OCI-LY1 (cell line): ENCODE results near the gene MTFMT.

Experiments
- EZH2 ChIP-seq: fragments of 200-600 bp; sonication (generic), shearing (Covaris generic); IDR thresholded peaks from 2 replicates; pipeline ENCODE4 v1.8.0; 2017; ENCODE audit warnings: borderline replicate concordance, mixed run types, mild to moderate bottlenecking, antibody characterized with exemption, low read length, moderate library complexity, mixed read lengths
- TF ChIP-seq, protein P1 (sequence below): fragments of 200-600 bp; sonication (generic), shearing (Covaris generic); IDR thresholded peaks from 2 replicates; pipeline ENCODE4 v1.5.1; 2017; ENCODE audit warnings: mild to moderate bottlenecking, antibody characterized with exemption, low read length, moderate library complexity, mixed read lengths

DNA sequence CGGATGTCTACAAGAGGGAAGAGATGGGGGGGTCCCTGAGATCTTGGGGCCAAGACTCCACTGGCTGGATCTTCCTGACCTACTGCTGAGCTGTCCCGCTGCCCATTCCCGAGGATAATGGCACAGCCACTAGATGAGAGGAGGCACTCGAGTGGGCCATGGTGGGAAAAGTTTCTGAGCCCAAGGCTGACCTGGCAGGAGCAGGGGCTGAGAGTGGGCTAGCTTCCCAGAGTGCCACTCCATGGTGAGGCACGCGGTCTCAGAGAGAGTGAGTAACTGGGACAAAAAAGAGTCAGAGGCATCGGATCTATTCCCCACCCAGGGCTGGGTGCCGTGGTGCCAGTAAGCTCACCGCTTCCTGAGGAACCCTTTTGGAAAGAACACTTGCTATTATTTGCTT is 26.7 kb upstream of the MTFMT start:
- TF ChIP-seq EZH2, result no peak
- TF ChIP-seq, protein P1, sequence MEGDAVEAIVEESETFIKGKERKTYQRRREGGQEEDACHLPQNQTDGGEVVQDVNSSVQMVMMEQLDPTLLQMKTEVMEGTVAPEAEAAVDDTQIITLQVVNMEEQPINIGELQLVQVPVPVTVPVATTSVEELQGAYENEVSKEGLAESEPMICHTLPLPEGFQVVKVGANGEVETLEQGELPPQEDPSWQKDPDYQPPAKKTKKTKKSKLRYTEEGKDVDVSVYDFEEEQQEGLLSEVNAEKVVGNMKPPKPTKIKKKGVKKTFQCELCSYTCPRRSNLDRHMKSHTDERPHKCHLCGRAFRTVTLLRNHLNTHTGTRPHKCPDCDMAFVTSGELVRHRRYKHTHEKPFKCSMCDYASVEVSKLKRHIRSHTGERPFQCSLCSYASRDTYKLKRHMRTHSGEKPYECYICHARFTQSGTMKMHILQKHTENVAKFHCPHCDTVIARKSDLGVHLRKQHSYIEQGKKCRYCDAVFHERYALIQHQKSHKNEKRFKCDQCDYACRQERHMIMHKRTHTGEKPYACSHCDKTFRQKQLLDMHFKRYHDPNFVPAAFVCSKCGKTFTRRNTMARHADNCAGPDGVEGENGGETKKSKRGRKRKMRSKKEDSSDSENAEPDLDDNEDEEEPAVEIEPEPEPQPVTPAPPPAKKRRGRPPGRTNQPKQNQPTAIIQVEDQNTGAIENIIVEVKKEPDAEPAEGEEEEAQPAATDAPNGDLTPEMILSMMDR, result no peak
